Middle frontal gyrus (tissue), 1 donor: ENCODE data around the gene ADGRB3.
"Not testable (repeated sequence)": the region's sequence is repeated elsewhere in the genome, so short reads cannot be mapped to it uniquely, and the experiment has no call there.

Experiments
- DNase-seq: peaks from one replicate; pipeline ENCODE4 v3.0.0-alpha.2; 2015; ENCODE audit warnings: low spot score; ENCODE audit errors: extremely low spot score

ADGRB3 gene

DNA sequence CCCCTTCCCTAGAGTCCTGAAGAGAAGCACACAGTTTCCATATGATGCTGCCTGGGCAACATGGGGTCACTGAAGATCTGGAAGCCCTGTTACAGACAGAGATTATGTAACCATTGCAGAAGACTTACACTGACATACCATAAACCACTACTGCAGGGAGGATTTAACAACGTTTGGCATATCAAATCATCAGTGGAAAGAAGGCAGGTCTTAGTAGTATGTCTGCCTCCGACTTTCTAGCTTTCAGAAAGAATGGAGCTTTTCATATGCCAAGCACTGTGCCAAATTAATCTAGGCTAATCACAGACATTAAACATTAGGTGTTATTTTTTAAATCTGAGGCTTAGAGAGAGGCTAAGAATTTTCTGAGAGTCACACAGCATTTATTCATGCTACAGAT lies 144.3 kb downstream of the ADGRB3 start:
- DNase-seq, result no peak

DNA sequence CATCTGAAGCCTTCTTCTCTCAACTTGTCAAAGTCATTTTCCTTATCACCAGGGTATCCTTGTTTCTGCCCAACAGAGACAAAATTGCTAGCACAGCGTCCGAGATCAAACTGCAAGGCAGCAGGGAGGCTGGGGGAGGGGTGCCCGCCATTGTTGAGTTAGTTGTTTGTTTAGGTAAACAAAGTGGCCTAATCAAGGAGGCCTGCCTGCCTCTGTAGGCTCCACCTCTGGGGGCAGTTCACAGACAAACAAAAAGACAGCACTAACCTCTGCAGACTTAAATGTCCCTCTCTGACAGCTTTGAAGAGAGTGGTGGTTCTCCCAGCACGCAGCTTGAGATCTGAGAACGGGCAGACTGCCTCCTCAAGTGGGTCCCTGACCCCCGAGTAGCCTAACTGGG lies 155.0 kb downstream of the ADGRB3 start:
- DNase-seq, result not testable (repeated sequence)

DNA sequence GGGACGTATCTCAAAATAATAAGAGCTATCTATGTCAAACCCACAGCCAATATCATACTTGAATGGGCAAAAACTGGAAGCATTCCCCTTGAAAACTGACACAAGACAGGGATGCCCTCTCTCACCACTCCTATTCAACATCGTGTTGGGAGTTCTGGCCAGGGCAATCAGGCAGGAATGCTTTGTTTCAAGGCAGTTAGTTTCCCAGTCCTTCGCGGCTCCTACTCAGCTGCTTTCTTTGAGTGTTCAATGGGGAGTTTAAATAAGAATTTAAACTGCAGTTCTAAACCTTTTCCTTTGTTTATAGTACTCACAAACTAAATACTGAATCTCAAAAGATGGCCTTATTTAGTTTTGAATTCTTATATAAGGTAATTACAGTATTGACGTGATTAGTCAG lies 179.9 kb downstream of the ADGRB3 start:
- not testable (repeated sequence) for DNase-seq

DNA sequence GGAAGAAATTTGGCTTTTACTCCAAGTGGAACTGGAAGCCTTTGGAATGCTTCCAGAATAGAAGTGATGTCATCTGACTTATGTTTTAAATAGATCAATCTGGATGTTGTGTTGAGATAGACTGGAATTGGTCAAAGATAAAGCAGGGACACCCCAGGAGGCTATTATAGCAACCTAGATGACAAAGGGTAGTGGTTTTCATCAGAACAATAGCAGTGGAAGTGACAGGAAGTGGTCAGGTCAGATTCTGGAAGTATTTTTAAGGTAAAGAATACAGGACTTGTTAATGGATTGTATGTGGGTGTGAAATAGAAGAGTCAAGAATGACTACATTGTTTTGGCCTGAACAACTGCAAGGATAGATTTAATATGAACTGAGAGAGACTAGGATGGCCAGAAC lies 191.4 kb downstream of the ADGRB3 start:
- no peak for DNase-seq

DNA sequence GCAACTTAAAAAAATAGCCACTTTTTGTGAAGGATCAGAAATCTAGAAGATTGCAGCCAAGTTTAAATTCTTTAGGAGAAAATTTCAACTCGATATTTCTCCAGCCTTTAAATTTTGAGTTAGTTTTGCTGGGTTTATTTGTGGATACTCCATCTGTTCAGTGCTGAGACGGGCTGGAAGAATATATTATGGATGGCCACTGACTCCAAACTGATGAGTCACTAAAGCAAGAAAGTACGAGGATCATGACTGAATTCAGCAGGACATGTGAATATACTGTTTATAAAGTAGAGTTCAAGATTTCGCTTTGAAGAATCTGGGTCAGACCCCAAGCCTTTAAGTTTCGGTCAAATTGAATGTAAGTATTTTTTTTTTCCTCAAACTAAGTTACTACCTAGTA lies 199.5 kb downstream of the ADGRB3 start:
- peak; percentile 42 for DNase-seq

DNA sequence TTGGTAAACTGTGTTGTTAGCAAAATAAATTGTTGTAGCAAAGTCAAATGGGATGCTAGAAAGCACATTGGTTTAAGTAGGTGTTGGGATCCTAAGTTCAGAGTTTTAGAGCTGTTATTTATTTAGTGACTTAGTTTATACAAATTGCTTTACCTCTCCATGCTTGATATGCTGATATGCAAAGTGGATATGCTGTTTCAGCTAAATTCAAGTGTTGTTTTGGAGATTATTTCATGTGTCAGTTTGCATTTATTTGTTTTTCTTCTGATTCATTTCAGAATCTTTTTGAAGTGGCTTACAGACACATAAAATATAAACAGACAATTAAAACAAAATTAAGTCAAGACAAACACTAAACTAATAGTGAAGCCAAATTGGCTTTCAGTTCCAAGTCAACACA lies 203.5 kb downstream of the ADGRB3 start:
- DNase-seq, result no peak

DNA sequence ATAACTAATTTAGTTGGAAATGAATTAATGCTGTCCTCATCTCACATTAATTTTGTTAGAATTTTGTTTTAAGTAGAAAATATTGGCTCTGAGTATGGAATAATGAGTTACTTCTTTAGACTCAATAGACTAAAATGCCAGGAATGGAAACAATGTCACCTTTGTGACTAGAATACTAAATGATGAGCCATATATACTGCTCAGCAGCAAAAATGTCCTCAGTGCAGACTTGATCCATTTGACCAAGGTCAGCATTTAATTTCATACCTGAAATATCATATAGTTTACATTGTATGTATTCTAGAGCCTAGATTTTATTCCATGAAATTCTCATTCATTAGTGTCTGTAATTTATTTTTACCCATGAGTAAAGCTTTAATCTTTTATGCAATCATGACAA lies 217.7 kb downstream of the ADGRB3 start:
- no peak for DNase-seq

DNA sequence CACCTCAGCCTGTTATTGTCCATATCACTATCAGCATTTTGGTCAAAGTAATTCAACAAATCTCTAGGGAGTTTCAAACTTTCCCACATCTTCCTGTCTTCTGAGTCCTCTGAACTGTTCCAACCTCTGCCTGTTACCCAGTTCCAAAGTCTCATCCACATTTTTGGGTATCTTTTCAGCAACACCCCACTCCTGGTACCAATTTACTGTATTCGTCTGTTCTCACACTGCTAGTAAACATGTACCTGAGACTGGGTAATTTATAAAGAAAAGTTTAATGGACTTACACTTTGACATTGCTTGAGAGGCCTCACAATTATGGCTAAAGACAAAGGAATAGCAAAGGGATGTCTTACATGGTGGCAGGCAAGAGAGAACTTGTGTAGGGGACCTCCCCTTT lies 224.2 kb downstream of the ADGRB3 start:
- DNase-seq, result no peak

DNA sequence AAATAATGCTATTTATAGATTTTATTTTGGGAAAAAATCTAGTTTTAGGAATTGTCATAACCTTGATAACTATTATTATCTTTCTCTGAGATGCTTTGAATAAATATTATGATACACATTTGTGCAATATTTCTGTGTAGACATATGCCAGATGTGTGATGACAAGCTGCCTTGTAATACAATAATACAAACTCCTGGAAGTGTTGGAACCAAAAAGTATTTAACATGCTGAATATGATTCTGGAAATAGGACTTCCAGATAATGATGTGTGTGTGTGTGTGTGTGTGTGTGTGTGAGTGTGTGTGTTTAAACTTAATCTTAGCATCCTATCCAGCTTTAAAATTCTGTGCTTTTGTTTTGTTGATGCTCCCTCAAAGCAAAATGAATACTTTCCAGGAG lies 233.6 kb downstream of the ADGRB3 start:
- no peak for DNase-seq

DNA sequence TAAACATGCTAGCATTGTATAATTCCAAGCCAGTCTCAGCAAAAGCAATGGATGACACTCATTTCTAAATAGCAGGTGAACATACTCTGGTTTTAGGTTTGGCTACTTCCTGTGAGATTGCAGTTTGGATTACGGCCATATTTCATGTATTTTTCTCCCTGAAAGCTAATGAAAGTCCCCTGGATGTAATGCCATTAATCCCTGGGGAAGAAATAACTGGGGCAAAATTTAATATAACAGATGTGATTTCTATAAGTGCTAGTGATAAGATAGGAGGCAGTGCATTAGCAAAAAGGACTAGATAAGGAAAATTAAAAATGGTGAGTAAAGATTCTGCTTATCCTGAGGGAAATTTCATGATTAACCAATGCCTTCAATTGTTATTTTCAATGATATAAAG lies 238.2 kb downstream of the ADGRB3 start:
- no peak for DNase-seq

DNA sequence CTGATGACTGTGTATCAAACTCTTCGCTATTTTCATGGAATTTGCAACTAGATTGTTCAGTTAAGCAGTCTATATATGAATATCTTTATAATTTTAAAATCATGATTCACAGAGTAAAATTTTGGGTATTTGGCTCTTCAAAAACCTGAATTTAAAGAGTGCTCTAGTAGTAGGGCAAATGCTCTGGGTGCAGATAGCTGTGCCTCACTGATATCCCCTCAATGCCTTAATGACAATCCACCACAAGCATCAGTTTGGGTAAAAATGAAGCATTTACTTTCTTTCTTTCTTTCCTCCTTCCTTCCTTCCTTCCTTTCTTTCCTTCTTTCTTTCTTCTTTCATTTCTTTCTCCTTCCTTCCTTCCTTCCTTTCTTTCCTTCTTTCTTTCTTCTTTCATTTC lies 239.7 kb downstream of the ADGRB3 start:
- no peak for DNase-seq

DNA sequence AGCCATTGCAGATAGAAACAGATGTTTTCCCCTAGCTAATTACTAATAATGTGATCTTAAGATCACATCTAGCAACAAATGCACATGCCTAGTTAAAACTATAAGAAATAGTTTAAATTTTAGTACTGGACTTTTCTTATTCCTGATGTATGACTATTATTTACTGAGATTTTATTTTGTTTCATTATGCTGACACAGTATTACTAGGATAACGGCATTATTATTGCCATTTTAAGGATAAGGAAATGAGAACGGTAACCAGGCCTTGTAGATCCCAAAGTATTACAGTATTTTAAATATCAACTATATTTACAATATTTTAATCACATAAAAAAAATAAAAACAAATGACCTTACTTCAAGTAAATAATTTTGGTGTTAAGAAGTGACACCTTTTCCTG lies 240.3 kb downstream of the ADGRB3 start:
- DNase-seq, result no peak

DNA sequence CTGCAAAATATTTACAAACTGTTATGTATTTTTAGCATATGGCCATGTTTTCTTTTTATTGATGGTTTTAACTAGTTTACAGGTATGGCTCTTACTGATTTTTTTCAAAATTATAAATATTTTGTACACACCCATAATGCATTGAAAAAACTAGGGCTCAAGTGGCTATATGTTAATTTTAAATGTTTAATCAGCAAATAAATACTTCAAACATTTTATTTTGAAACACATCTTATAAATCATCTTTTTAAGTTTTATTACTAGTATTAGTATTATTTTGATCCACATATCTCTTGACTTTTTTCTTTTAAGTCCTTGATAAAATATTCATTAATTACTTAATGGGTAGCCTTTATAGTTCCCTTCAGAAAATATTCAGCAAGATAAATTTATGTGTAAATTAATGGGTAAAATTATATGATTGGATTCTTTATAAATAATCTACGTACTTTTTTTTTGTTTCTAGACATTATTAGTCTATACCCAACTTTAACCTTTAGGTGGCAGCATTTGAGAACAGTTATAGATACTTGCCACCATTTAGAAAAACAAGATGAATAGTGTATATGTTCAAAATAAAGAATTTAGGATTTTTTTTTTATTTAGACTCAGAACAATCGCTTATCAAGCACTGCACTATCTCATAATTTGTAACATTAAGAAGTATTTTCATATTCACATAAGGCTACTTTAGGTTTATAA lies 241.9 kb downstream of the ADGRB3 start:
- no peak for DNase-seq

DNA sequence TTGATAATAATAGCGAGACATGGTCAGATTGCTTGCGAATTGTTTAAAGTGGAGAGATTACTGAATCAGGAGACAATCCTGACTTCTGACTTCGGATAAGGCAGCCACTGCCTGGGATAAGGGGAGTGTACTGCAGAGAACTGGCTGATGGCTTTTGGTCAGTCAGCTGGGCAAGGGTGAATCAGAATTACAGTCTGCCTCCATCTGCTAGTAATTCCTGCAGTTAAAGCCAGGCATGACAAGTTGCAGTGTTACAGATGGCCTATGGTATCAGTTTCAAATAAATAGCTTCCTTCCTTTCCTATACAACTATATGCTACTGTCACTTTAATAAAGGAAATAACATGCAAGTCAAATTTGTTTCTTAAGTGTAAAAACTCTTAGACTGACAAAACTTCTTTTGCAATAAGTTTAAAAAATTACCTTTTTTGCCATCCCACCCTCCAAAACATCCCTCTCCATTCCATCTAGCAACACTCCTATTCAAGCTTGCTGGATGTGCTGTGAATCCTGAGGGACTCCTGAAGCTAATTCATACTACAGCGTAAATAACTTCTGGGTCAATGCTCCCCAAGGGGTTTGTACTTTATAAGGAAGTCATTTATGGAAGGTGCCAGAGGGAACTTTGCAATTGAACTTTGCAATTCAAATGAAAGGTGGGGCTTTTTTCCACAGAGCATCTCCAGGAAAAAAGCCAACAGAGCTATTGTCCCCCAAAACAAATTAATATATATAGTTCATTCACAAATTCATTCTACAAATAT lies 245.2 kb downstream of the ADGRB3 start:
- DNase-seq, result no peak

DNA sequence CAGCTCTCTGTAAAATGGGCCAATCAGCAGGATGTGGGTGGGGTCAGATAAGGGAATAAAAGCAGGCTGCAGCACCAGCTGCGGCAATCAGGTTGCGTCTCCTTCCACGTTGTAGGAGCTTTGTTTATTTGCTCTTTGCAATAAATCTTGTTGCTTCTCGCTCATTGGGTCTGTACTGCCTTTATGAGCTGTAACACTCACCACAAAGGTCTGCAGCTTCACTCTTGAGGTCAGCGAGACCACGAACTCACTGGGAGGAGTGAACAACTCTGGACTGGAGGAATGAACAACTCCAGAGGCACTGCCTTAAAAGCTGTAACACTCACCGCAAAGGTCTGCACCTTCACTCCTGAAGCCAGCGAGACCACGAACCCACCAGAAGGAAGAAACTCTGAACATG lies 248.2 kb downstream of the ADGRB3 start:
- DNase-seq, result not testable (repeated sequence)

DNA sequence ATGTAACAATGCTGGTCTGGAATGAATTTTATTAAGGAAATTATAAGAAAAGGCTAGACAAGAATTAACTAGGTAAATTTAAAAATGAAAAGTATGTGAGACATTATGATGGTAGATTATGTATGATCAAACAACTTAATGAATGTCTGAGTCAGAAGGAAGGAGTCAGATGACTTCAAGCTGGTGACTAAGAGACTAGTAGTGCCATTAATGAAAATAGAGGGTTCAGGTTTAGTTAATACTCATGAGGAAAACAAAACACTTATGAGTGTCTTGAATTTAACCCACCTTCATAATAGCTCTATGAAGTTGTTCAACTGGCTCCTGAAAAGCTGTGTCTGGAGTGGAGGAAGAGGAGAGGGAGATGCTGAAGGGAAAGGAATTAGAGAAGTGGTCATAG lies 256.3 kb downstream of the ADGRB3 start:
- DNase-seq, result no peak

DNA sequence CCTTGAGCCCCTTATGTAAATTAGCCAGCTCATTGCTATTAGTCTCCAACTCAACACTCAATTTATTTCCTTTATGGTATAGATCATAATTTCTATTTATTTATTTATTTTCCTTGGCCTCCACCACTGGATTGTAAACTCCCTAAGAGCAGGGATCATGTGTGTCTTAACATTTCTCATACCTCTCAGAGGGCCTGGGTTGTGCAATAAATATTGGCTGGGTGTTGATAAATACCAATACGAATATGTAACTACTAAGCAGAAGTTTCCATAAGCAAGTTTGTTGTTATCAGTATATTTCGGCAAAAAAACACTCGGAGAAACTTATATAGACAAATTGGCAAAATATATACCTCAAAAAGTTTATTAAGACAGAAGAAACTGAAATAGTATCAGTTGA lies 257.4 kb downstream of the ADGRB3 start:
- DNase-seq, result no peak

DNA sequence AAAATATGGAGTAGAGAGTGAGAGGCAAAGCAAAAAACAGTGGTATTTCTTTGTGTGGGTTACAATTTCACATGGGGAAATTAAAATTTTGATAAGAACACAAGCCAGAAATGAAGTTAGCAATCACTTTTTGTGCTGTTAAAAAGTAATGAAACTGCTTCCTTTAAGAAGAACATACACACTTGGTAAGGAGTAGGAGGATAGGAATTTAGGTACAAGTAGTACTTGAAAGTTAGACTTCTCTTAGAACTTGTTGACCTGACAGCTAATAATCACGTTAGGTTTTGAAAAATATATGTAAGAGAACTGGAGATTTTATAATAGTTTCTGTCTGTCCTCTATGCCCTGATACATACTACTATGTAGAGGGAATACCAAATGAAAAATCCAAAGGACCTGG lies 260.8 kb downstream of the ADGRB3 start:
- no peak for DNase-seq

DNA sequence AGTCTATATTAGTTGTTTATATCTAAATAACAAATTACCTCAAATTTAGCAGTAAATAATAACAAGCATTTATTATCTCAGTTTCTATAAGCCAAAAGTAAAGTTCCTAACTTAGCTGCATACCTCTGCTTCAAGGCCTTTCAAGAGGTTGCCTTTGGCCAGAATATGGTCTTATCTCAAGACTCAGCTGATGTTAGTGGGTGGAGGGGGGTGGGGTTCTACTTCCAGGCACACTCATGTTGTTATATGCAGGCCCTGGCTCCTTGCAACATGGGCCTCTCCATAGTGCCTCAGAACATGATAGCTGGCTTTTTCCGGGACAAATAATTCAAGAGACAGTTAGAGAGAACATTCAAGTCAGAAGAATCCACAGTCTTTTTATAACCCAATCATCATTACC lies 266.0 kb downstream of the ADGRB3 start:
- no peak for DNase-seq

DNA sequence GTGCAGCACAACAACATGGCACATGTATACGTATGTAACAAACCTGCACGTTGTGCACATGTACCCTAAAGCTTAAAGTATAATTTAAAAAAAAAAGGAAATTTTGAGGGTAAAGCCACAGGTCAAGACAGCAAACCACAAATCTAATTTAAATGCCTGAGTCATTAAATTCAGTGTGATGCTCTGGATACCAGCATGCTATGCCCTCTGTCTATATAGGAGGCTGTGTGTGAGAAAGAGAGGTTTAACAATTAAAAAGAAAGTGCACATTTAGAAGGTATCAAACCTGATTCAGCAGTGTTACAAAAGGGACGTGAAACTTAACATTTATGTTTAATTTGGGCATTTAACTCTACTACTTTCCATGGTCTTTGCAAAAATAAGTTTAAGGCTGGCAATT lies 276.3 kb downstream of the ADGRB3 start:
- no peak for DNase-seq

DNA sequence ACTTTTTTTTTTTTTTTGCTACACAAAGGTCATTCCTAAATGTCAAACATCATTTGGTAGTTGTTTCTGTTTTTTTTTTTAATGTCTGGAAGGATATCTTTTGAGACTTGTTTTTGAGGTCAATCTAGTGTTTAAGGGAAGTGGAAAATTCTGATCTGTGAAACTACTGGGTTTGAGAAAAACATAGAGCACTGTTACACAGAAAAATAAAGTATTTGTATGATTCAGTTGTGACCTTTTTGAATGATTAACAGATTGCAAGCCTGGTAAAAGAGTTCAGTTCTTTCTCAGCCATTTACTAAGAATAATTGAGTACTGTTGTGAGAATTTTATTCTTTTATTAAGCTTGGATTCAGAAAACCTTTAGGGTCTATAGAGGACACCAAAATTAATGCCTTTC lies 276.7 kb downstream of the ADGRB3 start:
- no peak for DNase-seq

DNA sequence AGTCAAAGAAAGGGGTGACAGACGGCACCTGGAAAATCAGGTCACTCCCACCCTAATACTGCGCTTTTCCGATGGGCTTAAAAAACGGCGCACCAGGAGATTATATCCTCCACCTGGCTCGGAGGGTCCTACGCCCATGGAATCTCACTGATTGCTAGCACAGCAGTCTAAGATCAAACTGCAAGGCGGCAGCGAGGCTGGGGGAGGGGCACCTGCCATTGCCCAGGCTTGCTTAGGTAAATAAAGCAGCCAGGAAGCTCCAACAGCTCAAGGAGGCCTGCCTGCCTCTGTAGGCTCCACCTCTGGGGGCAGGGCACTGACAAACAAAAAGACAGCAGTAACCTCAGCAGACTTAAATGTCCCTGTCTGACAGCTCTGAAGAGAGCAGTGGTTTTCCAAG lies 277.7 kb downstream of the ADGRB3 start:
- DNase-seq, result not testable (repeated sequence)

DNA sequence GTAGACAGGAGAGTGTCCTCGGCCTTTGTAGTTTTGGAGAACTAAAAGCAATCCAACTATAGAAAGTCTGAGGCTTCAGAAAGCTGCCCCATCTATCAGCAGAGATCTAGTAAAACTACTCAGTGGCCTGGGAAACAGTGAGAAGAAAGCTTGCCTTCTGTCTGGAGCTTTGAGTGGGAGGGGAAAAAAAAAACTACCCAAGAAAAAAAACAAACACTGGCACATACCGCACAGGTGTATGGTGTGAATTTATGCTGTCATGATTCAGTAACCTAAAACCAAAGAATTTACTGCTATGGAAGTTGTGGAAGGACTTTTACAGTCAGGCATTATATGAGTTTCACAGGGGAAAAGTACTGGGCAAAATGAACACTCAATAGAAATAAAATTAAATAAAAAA lies 280.5 kb downstream of the ADGRB3 start:
- DNase-seq, result no peak
